Astrocyte of the cerebellum (primary cell): ENCODE measurements around the gene PRPF31.

ENCODE experiments used
- DNase-seq: peaks from one replicate; pipeline ENCODE4 v3.0.0-alpha.2; 2011; ENCODE audit warnings: low read depth
- H3K4me3 ChIP-seq: 2 replicates; pipeline ENCODE4 v1.5.1; 2011; ENCODE audit warnings: mild to moderate bottlenecking, low read depth, low read length, moderate library complexity
- in situ Hi-C: cut with HindIII; loops from 2 replicates; pipeline ENCODE4 v1.10.0; 2017; ENCODE audit warnings: low sequenced_read_pairs
- TF ChIP-seq, protein P1 (sequence below): IDR thresholded peaks from 2 replicates; pipeline ENCODE4 v1.5.1; 2012; ENCODE audit warnings: low read length, low read depth, moderate library complexity, mild to moderate bottlenecking; ENCODE audit errors: missing control alignments

The PRPF31 gene, protein sequence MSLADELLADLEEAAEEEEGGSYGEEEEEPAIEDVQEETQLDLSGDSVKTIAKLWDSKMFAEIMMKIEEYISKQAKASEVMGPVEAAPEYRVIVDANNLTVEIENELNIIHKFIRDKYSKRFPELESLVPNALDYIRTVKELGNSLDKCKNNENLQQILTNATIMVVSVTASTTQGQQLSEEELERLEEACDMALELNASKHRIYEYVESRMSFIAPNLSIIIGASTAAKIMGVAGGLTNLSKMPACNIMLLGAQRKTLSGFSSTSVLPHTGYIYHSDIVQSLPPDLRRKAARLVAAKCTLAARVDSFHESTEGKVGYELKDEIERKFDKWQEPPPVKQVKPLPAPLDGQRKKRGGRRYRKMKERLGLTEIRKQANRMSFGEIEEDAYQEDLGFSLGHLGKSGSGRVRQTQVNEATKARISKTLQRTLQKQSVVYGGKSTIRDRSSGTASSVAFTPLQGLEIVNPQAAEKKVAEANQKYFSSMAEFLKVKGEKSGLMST

DNA sequence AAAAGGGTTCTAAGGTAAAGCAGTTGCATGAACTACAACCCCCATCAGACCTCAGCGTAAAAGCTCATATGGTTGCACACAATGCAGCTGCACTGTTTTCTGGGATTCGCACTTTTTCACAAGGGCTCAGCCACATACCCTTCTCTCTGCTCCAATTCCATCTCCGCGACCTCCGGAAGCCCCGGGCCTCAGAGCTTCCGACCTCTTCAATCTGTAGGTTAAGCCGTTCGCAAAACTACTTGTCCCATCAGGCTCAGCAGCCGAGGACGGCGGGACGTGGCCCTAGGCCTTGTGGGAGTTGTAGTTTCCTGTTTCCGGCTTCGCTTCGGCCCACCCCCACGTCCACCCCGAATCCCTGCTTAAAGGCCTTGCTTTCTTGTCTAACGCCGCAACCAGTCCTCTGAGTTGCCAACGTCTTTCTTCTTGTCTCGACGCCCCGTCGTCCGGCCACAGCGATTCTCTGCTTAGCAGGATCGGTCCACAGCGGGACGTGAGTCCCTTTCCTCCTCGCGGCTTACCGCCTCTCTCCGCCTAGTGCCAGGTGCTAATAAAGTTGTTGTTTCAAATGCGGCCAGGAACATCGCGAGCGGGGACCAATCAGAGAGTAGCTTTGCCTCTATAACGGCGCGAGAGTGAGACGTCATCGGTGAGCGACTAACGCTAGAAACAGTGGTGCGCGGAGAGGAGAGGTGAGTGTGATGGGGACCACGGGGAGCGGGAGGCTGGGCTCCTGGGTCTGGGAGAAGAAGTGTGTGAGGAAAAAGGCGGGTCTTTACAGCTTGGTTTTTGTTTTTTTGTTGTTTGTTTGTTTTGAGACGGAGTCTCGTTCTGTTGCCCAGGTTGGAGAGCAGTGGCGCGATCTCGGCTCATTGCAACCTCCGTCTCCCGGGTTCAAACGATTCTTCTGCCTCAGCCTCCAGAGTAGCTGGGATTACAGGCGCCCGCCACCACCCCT, at the start of gene PRPF31, which contains the start of gene TFPT:
Gene PRPF31, plus strand, starts transcription at position 646 of the 955 bp plus-strand sequence. CDS start 2,525 bp downstream, outside the sequence.
Gene TFPT, minus strand, starts transcription at position 549 of the 955 bp plus-strand sequence. Its CDS starts 388 bp downstream, at position 161.
- peak within 1 kb of the TSS; percentile 92 for H3K4me3 ChIP-seq
- TF ChIP-seq, protein P1, sequence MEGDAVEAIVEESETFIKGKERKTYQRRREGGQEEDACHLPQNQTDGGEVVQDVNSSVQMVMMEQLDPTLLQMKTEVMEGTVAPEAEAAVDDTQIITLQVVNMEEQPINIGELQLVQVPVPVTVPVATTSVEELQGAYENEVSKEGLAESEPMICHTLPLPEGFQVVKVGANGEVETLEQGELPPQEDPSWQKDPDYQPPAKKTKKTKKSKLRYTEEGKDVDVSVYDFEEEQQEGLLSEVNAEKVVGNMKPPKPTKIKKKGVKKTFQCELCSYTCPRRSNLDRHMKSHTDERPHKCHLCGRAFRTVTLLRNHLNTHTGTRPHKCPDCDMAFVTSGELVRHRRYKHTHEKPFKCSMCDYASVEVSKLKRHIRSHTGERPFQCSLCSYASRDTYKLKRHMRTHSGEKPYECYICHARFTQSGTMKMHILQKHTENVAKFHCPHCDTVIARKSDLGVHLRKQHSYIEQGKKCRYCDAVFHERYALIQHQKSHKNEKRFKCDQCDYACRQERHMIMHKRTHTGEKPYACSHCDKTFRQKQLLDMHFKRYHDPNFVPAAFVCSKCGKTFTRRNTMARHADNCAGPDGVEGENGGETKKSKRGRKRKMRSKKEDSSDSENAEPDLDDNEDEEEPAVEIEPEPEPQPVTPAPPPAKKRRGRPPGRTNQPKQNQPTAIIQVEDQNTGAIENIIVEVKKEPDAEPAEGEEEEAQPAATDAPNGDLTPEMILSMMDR = no peak
- DNase-seq = peak; percentile 97
- in situ Hi-C loops = no loop called here

DNA sequence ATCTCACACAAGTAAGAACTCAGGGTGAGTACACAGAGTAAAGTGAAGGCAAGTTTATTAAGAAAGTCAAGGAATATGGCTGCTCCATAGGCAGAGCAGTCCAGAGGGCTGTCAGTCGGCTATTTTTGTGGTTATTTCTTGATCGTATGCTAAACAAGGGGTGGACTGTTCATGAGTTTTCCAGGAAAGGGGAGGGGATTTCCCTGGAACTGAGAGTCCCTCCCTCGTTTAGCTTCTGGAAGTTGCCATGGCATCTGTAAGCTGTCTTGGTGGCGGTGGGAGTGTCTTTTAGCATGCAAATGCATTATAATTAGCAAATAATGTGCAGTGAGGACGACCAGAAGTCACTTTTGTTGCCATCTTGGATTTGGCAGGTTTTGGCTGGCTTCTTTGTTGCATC, 46.1 kb upstream of the PRPF31 start:
- H3K4me3 ChIP-seq = no peak overlapping the region
- in situ Hi-C loops = no loop called here
- no peak for DNase-seq
- TF ChIP-seq, protein P1 = no peak

DNA sequence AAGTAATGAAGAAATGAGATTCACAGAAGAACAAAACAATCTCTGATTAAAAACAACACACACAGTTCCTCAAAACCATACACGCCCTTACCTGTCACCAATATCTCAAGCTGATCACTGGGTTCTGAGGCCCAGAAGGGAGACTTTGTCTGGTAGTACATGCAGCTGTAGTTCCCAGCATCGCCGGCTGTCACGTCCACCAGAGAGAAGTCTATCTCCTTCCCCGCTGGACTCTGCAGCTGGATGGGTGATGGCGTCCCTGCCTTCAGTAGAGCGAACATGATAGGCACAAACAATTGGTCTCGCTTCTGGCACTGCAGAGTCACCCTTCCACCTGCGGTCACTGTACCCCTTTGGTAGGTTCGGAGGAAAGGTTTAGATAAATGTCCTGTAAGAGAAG, 41.7 kb upstream of the PRPF31 start:
- H3K4me3 ChIP-seq = no peak overlapping the region
- TF ChIP-seq, protein P1 = no peak
- DNase-seq = no peak
- in situ Hi-C loops = no loop called here

DNA sequence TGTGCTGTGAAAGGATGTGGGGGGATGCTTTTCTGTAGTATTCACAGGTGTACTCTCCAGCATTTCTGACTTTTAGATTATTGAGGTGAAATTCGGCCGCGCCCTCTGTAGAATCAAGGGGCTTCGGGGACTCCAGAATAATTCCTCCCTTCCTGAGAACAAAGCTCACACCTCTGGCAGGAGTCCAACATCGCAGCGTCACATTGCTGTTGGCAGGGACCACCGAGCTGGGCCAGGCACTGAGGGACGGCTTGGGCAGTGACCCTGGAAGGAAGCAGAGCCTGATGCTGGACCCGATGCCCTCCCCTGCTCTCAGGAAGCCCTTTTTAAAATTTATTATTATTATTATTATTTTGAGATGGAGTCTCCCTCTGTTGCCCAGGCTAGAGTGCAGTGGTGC, 40.7 kb upstream of the PRPF31 start:
- in situ Hi-C loops = no loop called here
- DNase-seq = no peak
- TF ChIP-seq, protein P1 = no peak
- no peak overlapping the region for H3K4me3 ChIP-seq

DNA sequence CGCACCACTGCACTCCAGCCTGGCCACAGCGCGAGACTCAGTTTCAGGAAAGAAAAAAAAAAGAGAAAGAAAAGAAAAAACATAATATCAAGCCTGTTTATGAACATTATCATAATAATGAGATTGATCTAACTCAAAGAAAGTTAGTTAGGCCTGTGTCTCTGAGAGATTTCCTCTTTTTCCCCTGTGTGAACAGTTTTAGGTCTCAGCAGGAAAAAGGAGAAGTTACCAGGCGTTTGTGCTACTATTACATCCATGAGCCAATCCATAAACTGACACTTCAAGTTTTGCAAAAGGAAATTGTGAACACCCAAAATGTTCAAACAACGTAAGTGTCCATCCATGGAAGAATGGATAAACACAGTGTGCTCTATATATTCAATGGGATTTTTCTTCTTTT, 38.2 kb upstream of the PRPF31 start:
- DNase-seq = no peak
- in situ Hi-C loops = no loop called here
- H3K4me3 ChIP-seq = no peak overlapping the region
- TF ChIP-seq, protein P1 = no peak

DNA sequence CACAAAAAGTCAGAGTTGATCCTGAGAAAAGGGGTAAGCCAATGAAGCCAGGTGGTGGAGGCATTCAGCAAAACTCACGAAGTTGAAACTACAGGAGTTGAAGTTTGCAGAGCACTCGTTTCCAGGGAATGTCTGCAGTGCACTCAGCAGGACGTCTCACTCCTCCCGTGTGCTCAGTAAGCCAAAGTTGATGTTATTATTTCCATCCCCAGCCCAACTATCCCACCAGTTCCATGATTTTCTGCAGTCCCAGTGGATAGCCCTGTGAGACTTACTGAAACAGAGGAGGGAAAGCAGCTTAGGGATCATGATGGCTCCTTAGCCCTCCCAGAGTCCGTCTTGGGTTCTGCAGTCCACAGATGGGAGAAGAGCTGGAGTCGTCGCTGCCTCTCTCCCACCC, 34.5 kb upstream of the PRPF31 start, which contains the start of gene TARM1:
Gene TARM1, minus strand, starts transcription at position 334 of the 400 bp plus-strand sequence. Its CDS starts 25 bp downstream, at position 309.
- in situ Hi-C loops = no loop called here
- H3K4me3 ChIP-seq = no peak within 1 kb of the TSS
- DNase-seq = no peak
- TF ChIP-seq, protein P1 = no peak
